HG03039 (cell line): ENCODE results near the gene CFAP68.
"Not testable (repeated sequence)": the region's sequence is repeated elsewhere in the genome, so short reads cannot be mapped to it uniquely, and the experiment has no call there.

Source experiments
- ATAC-seq: cut with Tn5 transposase; IDR thresholded peaks from one replicate; pipeline ENCODE4 v1.9.1; 2021; ENCODE audit warnings: mild to moderate bottlenecking, moderate library complexity; ENCODE audit not compliant: unreplicated experiment

CFAP68 gene

DNA sequence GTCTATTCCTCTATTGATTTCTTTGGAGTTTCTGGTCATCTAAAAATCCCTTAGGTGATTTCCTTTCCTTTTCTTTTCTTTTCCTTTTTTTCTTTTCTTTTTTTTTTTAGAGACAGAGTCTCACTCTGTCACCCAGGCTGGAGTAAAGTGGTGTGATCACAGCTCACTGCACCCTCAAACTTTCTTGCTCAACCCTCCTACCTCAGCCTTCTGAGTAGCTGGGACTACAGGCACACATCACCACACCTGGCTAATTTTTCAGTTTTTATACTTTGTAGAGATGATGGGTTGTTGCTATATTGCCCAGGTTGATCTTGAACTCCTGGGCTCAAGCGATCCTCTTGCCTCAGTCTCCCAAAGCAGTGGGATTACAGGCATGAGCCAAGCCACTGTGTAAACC is 37.4 kb downstream of the CFAP68 start:
- ATAC-seq = no peak

DNA sequence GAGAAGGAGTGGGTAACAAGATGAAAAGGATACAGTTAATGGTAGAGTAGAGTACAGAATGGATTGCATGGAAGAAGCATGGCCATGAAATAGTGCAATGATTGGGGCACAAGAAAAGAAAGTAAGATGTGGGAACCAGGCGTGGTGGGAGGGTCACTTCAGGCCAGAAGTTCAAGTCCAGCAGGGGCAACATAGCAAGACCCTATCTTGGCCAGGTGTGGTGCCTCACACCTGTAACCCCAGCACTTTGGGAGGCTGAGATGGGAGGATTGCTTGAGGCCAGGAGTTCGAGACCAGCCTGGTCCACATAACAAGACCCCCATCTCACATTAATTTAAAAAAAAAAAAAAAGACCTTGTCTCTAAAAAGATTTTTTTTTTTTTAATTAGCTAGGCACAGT is 38.0 kb downstream of the CFAP68 start:
- no peak for ATAC-seq

DNA sequence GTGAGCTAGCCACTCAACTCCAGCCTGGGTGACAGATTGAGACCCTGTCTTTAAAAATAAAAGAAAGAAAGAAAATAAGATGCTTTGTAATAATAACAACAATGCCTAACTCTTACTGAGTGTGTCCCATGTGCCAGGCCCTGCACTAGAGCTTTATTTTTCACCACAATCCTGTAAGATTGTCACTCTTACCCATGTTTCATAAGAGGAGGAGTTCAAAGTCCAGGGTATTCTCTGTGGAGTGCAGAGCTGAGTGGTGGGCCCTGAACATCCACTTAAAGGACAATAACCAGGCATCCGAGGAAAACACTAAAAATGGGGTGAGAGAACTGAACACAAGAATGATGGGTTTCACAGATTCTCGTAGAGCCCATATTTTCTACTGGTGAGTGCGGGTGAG is 38.4 kb downstream of the CFAP68 start:
- ATAC-seq = no peak

DNA sequence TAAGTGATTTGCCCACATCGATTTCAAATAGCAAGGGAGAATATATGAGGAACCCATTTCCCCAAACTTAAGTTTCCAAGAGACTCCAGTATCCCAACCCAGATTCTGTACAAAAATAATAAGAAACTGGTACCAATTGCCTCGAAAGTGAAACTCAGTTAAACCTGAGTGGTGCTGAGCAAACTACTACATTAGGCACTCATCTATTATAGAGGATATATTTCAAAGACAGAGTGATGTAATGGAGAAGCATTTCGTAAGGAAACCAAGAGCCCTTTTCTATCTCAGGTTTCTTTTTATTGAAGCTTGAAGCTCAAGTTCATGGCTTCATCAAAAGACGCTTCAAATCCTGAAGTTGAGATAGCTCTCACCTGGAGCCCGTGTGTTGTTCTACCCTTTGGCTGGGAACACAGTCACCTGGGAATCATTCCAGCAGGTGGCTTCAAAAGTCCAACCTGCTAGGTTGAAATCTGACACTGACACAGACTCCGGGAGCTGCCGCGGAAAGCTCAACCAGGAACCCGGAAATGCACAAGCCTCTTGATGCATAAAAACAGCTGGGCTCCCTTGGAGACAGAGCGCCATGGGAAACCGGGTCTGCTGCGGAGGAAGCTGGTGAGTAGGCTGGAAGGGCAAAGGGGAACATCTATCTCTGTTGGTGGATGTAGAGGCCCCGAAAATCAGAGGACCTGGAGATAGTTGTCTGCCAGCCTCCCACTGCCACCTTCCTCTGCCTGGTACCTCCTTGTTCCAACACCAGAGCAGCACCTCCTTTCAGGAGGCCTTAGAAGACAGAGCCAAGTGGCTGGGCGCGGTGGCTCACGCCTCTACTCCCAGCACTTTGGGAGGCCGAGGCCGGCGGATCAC is 39.3 kb downstream of the CFAP68 start, which contains the start of gene C11orf52:
C11orf52 (plus strand) TSS at position 524 of the 867 bp plus-strand sequence; CDS start at position 584, 60 bp downstream.
- ATAC-seq = no peak

DNA sequence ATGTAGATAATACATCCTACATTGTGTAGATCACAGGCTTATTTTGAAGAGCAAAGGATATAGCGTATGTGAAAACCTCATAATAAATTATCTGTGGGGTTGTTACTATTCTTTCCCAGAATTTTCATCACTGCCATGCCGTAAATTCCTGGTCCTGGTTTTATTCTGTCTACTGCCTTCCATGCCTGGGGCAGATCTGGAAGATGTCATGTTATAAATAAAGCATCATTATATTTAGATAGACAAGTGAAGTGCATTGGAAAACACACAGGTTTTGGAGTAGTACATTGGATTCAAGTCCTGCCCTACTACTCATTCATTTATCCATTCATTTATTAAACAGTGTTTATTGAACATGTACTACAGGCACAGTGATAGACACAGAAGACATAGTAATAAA is 41.6 kb downstream of the CFAP68 start:
- ATAC-seq = no peak

DNA sequence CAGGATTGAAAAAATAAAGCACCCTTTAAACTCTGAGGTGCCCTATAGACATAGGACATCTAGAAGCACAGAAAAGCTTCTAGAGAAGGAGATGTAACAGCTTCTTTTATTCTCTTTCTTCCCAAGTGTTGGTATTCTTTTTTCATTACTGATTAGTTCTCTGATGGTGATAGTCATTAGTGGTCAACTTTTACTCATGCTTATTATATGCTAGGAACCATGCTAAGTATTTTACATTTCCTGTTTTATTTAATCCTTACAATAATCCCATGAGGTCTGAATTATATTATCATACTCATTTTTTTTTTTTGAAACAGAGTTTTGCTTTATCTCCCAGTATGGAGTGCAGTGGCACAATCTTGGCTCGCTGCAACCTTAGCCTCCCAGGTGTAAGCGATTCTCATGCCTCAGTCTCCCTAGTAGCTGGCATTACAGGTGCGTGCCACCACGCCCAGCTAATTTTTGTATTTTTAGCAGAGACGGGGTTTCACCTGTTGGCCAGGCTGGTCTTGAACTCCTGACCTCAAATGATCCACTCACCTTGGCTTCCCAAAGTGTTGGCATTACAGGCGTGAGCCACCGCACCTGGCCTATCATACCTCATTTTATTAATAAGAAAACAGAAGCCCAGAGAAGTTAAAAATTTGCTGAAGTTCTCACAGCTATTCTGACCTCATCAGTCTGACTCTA is 42.3 kb downstream of the CFAP68 start:
- no peak for ATAC-seq

DNA sequence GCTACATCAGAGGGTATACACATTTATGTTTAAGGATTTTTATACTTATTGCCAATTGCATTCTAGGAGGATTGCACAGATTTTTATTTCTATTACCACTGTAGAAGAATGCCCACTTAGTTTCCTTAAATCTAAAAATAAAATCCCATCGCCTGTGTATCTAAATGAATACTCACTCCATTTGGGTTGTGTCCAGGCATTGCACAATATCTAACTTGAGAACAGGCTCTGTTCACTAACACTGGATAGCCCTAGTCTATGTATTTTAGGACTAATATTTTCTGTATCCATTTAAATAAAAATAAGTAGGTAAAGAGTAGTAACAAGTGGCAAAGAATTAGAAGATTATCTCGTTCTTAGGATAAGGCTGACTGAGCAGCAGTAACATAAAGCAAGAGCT is 43.5 kb downstream of the CFAP68 start:
- no peak for ATAC-seq

DNA sequence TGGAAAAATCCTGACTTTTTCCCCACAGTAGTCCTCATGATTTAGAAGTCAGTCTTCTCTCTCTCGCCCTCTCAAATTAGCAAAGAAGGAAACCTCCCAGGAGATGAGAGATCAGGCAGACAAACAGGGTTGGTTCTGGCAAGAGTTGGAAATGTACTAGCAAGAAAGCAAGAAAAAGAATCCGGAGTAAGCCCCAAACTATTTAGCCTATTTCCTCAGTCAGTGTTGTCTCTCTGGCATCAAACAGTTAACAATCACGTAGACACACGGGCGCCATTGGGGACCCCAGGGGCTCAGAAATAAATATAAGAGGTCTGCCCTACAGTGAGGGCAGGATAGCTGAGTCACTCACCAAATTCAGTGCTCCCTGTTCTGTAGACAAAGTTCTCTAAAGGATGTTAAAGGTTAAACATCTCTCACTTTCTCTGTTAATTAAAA is 44.0 kb downstream of the CFAP68 start:
- ATAC-seq = no peak

DNA sequence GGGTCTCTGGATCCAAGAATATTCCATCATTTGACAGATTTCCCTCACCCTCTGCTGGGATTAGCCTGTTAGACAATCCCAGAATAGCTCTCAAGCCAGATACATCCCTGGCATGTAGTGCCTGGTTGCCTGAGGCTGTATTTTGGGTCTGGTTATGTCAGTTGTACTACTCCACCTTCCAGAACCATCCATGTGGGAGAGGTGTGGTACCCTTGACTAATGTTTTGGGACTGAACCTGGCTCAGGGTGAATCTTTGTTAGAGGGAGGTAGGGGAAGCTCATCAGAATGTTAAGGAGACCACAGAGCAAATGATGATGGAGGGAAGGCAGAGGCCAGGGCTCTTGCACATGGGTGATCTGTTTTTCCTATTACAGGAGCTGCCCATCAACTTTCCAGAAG is 44.6 kb downstream of the CFAP68 start:
- ATAC-seq = no peak

DNA sequence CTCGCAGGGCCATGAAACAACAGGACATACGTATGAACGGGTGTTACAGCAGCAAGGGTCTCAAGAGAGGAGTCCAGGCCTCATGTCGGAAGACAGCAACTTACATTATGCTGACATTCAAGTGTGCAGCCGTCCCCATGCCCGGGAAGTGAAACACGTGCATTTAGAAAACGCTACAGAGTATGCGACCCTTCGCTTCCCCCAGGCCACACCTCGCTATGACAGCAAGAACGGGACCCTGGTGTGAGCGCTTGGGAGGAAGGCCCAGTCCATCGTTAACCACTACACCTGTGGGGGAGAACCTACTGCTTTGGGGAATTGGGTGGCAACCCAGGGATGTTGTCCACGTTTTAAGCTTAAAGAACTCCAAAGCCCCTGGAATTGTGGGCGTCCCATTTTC is 46.6 kb downstream of the CFAP68 start:
- ATAC-seq = no peak

DNA sequence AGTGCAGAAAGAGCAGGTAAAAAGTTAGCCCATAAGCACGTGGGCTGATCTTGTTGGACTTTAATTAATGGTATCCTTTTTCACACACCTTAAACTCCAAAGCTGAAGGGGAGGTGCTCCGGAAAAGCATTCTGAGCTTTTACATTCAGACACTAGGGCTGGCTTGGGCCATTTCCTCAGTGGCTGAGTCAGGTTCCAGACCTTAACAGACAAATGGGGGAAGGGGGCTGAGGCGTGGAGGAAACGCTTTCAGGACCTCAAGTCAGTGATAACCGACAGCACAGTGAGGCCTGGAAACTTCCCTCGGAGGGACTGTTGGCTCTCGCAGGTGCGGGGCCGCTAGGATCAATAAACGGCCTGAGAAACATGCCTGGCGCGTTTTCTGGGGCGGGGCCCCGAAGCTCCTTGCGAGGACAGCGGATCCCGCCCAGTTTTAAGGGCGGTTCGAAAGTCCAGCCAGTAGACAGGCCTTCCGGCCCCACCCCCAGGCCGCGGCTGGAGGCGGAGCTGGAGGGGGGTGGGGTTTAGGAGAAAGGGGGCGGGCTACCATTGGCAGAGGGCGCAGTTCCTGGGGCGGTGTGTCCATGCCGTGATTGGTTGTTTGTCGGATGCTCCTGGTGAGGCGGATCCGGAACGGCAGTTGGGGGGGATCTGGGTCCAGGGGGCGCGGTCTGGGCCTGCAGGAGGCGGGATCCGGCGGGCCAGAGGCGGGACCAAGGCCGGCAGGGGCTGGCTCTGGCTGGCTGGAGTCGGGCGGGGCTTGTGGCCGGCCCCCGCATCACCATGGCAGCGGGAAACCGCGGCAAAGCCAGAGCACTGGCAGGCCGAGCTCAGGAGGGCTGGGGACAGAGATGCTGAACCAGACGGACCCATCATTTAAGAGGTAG is 47.4 kb downstream of the CFAP68 start:
- peak; percentile 91 for ATAC-seq

DNA sequence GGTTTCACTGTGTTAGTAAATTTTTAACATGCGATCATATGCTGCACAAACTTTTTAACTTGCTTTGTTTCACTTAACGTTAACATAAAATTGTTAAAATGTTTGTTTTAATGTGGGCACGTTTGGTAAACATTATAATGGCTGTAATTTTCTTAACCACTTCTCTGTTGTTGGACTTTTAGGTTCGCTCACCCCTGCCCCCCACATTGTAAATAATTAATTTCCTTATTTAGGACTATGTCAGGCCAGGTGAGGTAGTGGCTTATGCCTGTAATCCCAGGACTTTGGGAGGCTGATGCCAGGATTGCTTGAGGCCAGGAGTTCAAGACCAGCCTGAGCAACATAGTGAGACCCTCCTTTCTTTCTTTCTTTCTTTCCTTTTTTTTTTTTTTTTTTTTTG is 51.1 kb downstream of the CFAP68 start:
- no peak for ATAC-seq

DNA sequence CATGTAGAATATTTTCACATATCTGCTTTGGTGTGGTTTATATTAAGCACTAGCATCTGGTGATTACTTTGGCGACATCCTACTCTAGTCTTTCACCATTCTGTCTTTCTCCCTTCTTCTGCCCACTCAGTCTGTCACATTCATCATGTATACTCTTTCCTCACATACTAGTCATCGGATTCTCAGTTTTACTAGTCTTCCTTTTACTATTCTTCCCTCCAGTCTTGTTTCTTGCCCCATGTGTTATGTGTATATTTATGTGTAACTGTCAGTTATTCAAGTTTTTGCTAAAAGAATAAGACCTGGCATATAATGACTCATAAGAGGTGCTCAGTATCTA is 53.2 kb downstream of the CFAP68 start:
- ATAC-seq = no peak

DNA sequence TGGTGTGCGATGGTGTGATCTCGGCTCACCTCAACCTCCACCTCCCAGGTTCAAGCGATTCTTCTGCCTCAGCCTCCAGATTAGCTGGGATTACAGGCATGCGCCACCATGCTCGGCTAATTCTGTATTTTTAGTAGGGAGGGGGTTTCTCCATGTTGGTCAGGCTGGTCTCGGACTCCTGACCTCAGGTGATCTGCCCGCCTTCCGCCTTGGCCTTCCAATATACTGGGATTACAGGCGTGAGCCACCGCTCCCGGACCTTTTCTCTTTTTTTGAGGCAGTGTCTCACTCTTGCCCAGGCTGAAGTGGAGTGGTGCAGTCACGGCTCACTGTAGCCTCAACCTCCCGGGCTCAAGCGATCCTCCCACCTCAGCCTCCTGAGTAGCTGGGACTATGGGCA is 53.8 kb downstream of the CFAP68 start:
- not testable (repeated sequence) for ATAC-seq

DNA sequence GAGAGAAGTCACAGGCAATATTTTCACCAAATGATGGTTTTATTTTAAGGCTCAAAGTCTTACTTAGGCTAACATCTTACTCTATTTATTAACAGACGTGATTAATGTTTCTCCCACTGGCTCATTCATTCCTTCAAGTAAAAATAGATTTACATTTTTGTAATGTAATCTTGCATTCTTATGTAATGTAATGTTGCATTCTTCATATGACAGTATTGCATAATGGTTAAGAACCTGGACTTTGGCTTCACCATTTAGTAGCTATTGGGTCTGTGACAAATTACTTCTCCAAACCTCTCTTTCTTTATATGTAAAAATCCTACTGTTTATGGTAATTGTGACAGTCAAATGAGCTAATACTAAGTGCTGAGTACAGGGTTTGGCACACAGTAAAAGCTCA is 54.5 kb downstream of the CFAP68 start:
- no peak for ATAC-seq

DNA sequence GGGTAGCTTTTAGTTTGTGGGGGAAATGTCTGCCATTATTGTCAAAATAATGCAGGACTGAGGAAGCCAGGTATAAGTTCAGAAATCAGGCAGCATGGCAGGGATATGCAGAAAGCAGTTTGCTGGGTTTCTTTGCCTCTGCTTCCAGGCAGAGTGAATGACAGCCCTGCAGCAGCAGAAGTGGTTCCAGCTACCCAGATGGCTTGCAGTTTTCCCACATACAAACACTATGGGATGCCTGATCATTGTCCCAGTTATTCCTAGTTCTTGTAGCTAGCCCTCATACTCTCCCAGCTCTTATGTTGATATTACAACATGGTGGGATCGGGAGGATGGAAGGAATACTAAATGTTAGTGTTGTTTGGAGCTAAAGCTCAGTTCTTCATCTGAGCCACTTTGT is 55.0 kb downstream of the CFAP68 start:
- no peak for ATAC-seq
